ENCODE results near the gene FSTL4.
A peak's percentile ranks its signal among the peaks of the same experiment; 100 is the strongest.

The FSTL4 gene

GRCh38 chr5:133242221-133242835 is 370.0 kb downstream of the FSTL4 start:
- DNase-seq (ENCODE audit: low spot score) = no peak

GRCh38 chr5:133241179-133242092 is 370.9 kb downstream of the FSTL4 start:
- DNase-seq (ENCODE audit: low spot score) = no peak

GRCh38 chr5:133240425-133241091 is 371.8 kb downstream of the FSTL4 start:
- no peak for DNase-seq (ENCODE audit: low spot score)

- no peak for DNase-seq (ENCODE audit: low spot score)
Observed at GRCh38 chr5:133238426-133239205, 373.7 kb downstream of the FSTL4 start.

GRCh38 chr5:133236976-133237375 is 375.4 kb downstream of the FSTL4 start:
- DNase-seq (ENCODE audit: low spot score) = no peak

GRCh38 chr5:133236541-133236951 is 375.8 kb downstream of the FSTL4 start:
- no peak for DNase-seq (ENCODE audit: low spot score)

GRCh38 chr5:133235696-133236426 is 376.5 kb downstream of the FSTL4 start:
- DNase-seq (ENCODE audit: low spot score) = peak; percentile 20

GRCh38 chr5:133234911-133235310 is 377.4 kb downstream of the FSTL4 start:
- DNase-seq (ENCODE audit: low spot score) = peak; percentile 41

GRCh38 chr5:133234273-133234672 is 378.1 kb downstream of the FSTL4 start:
- peak; percentile 25 for DNase-seq (ENCODE audit: low spot score)

- no peak for DNase-seq (ENCODE audit: low spot score)
Observed at GRCh38 chr5:133233616-133234015, 378.7 kb downstream of the FSTL4 start.

GRCh38 chr5:133232911-133233310 is 379.4 kb downstream of the FSTL4 start:
- peak; percentile 30 for DNase-seq (ENCODE audit: low spot score)

- DNase-seq (ENCODE audit: low spot score) = peak; percentile 31
Observed at GRCh38 chr5:133232435-133232834, 379.9 kb downstream of the FSTL4 start.

- DNase-seq (ENCODE audit: low spot score) = peak; percentile 20
Observed at GRCh38 chr5:133232011-133232410, 380.3 kb downstream of the FSTL4 start.

GRCh38 chr5:133230823-133231578 is 381.3 kb downstream of the FSTL4 start:
- peak; percentile 22 for DNase-seq (ENCODE audit: low spot score)

GRCh38 chr5:133229931-133230664 is 382.2 kb downstream of the FSTL4 start:
- no peak for DNase-seq (ENCODE audit: low spot score)

GRCh38 chr5:133228316-133228715 is 384.0 kb downstream of the FSTL4 start:
- no peak for DNase-seq (ENCODE audit: low spot score)

GRCh38 chr5:133227897-133228296 is 384.4 kb downstream of the FSTL4 start:
- no peak for DNase-seq (ENCODE audit: low spot score)

GRCh38 chr5:133227082-133227481 is 385.3 kb downstream of the FSTL4 start:
- no peak for DNase-seq (ENCODE audit: low spot score)

GRCh38 chr5:133226186-133226585 is 386.2 kb downstream of the FSTL4 start:
- no peak for DNase-seq (ENCODE audit: low spot score)

GRCh38 chr5:133225671-133226152 is 386.6 kb downstream of the FSTL4 start:
- DNase-seq (ENCODE audit: low spot score) = no peak

Data from left forelimb (tissue), 1 donor.